ENCODE results near the gene LCNL1. TPM values are rescaled to one million over a fixed set of nuclear protein-coding genes. Genes with fewer than 3 reads are reported as not detected.

LCNL1 gene
- total and polyA plus RNA-seq, 4 donors, result 0.15 to 2.7 (median 1.4) TPM

- peaks cover 0 to 6% (median 2%) of the 10 kb centered on the region in 4 donors for H3K36me3 ChIP-seq (ENCODE audit: control insufficient read depth in 4 of 4, insufficient read depth in 4 of 4, low read length in 4 of 4)
- no peak overlapping the region for H3K4me3 ChIP-seq
- TF ChIP-seq CTCF (IDR thresholded peaks at IDR 0.05; ENCODE audit: control extremely low read depth, extremely low read depth), result no peak
- no peak overlapping the region for H3K9ac ChIP-seq (ENCODE audit: insufficient read depth in 1 of 2, low read length in 2 of 2)
- no peaks in the 10 kb centered on the region for H3K9me3 ChIP-seq (ENCODE audit: control insufficient read depth in 4 of 4, insufficient read depth in 3 of 4, low read length in 3 of 4)
- DNase-seq (no peak), ATAC-seq (ENCODE audit: insufficient read depth, low FRiP score) (no peak)
- 85 to 94% methylated on average over 22 to 23 of the region's 23 CpGs for WGBS, 2 donors
- no peak overlapping the region for H3K27ac ChIP-seq (ENCODE audit: low read depth in 1 of 2, low read length in 1 of 2)
- peaks cover 0 to 10% (median 5%) of the 10 kb centered on the region in 5 donors for H3K4me1 ChIP-seq (ENCODE audit: control insufficient read depth in 5 of 5, insufficient read depth in 5 of 5, low read length in 5 of 5)
- H3K27me3 ChIP-seq (ENCODE audit: control insufficient read depth in 3 of 3, insufficient read depth in 3 of 3, low read length in 2 of 3), result no peaks in the 10 kb centered on the region
Observed at GRCh38 chr9:137022662-137023008, 39.8 kb downstream of the LCNL1 start.

- peaks cover 0 to 6% (median 2%) of the 10 kb centered on the region in 4 donors for H3K36me3 ChIP-seq (ENCODE audit: control insufficient read depth in 4 of 4, insufficient read depth in 4 of 4, low read length in 4 of 4)
- no peak for ATAC-seq (ENCODE audit: insufficient read depth, low FRiP score)
- H3K9me3 ChIP-seq (ENCODE audit: control insufficient read depth in 4 of 4, insufficient read depth in 3 of 4, low read length in 3 of 4), result no peaks in the 10 kb centered on the region
- DNase-seq, result no peak
- 80 to 86% methylated on average over 7 of the region's 7 CpGs for WGBS, 2 donors
- H3K27me3 ChIP-seq (ENCODE audit: control insufficient read depth in 3 of 3, insufficient read depth in 3 of 3, low read length in 2 of 3), result no peaks in the 10 kb centered on the region
- TF ChIP-seq CTCF (IDR thresholded peaks at IDR 0.05; ENCODE audit: control extremely low read depth, extremely low read depth), result no peak
- peaks cover 0 to 10% (median 5%) of the 10 kb centered on the region in 5 donors for H3K4me1 ChIP-seq (ENCODE audit: control insufficient read depth in 5 of 5, insufficient read depth in 5 of 5, low read length in 5 of 5)
- no peak overlapping the region for H3K4me3 ChIP-seq
- H3K9ac ChIP-seq (ENCODE audit: insufficient read depth in 1 of 2, low read length in 2 of 2), result no peak overlapping the region
- H3K27ac ChIP-seq (ENCODE audit: low read depth in 1 of 2, low read length in 1 of 2), result no peak overlapping the region
Observed at GRCh38 chr9:137023157-137023556, 40.4 kb downstream of the LCNL1 start.

GRCh38 chr9:137023583-137023991 lies 40.8 kb downstream of the LCNL1 start:
- no peak for TF ChIP-seq CTCF (IDR thresholded peaks at IDR 0.05; ENCODE audit: control extremely low read depth, extremely low read depth)
- H3K4me3 ChIP-seq, result no peak overlapping the region
- H3K27me3 ChIP-seq (ENCODE audit: control insufficient read depth in 3 of 3, insufficient read depth in 3 of 3, low read length in 2 of 3), result no peaks in the 10 kb centered on the region
- H3K36me3 ChIP-seq (ENCODE audit: control insufficient read depth in 4 of 4, insufficient read depth in 4 of 4, low read length in 4 of 4), result peaks cover 0 to 5% (median 2%) of the 10 kb centered on the region in 4 donors
- H3K9me3 ChIP-seq (ENCODE audit: control insufficient read depth in 4 of 4, insufficient read depth in 3 of 4, low read length in 3 of 4), result no peaks in the 10 kb centered on the region
- H3K9ac ChIP-seq (ENCODE audit: insufficient read depth in 1 of 2, low read length in 2 of 2), result no peak overlapping the region
- H3K27ac ChIP-seq (ENCODE audit: low read depth in 1 of 2, low read length in 1 of 2), result no peak overlapping the region
- WGBS, 2 donors, result 84% methylated on average over 15 of the region's 15 CpGs
- no peak for DNase-seq
- H3K4me1 ChIP-seq (ENCODE audit: control insufficient read depth in 5 of 5, insufficient read depth in 5 of 5, low read length in 5 of 5), result peaks cover 0 to 10% (median 8%) of the 10 kb centered on the region in 5 donors
- ATAC-seq (ENCODE audit: insufficient read depth, low FRiP score), result no peak

- peak; percentile 20 to 62 (median 35) for DNase-seq
- H3K4me3 ChIP-seq, result no peak overlapping the region
- ATAC-seq (ENCODE audit: insufficient read depth, low FRiP score), result no peak
- no peaks in the 10 kb centered on the region for H3K36me3 ChIP-seq (ENCODE audit: control insufficient read depth in 4 of 4, insufficient read depth in 4 of 4, low read length in 4 of 4)
- H3K4me1 ChIP-seq (ENCODE audit: control insufficient read depth in 5 of 5, insufficient read depth in 5 of 5, low read length in 5 of 5), result peaks cover 0 to 15% (median 13%) of the 10 kb centered on the region in 5 donors
- no peak overlapping the region for H3K9ac ChIP-seq (ENCODE audit: insufficient read depth in 1 of 2, low read length in 2 of 2)
- 80 to 84% methylated on average over 18 to 21 of the region's 21 CpGs for WGBS, 2 donors
- TF ChIP-seq CTCF (IDR thresholded peaks at IDR 0.05; ENCODE audit: control extremely low read depth, extremely low read depth), result no peak
- no peaks in the 10 kb centered on the region for H3K9me3 ChIP-seq (ENCODE audit: control insufficient read depth in 4 of 4, insufficient read depth in 3 of 4, low read length in 3 of 4)
- no peak overlapping the region for H3K27ac ChIP-seq (ENCODE audit: low read depth in 1 of 2, low read length in 1 of 2)
- H3K27me3 ChIP-seq (ENCODE audit: control insufficient read depth in 3 of 3, insufficient read depth in 3 of 3, low read length in 2 of 3), result peaks cover 0 to 3% (median 0%) of the 10 kb centered on the region in 3 donors
Observed at GRCh38 chr9:137025517-137025966, 42.7 kb downstream of the LCNL1 start.
